SK-N-SH treated with all-trans-retinoic acid at 6 μM for 48 hours (cell line): ENCODE data around the gene RETREG1.

Source experiments
- ATAC-seq: fragments of 200-7000 bp; cut with Tn5 transposase; 3 replicates; pipeline ENCODE4 v1.9.1; 2020; ENCODE audit warnings: mild to moderate bottlenecking, moderate library complexity
- ARNTL ChIP-seq: fragments of 450-650 bp; formaldehyde crosslinking; IDR thresholded peaks from 2 replicates; pipeline ENCODE4 v1.5.0; 2020; ENCODE audit warnings: low read depth, mild to moderate bottlenecking, moderate library complexity, borderline replicate concordance
- BACH2 ChIP-seq: fragments of 250-450 bp; sonication (Bioruptor Pico); IDR thresholded peaks from 2 replicates; pipeline ENCODE4 v1.9.0; 2021; ENCODE audit warnings: mild to moderate bottlenecking, borderline replicate concordance
- CREB5 ChIP-seq: fragments of 250-450 bp; sonication (Bioruptor Pico); IDR thresholded peaks from 2 replicates; pipeline ENCODE4 v1.5.1; 2020; ENCODE audit warnings: low read depth, mild to moderate bottlenecking, moderate library complexity
- CSDC2 ChIP-seq: fragments of 250-450 bp; sonication (Bioruptor Pico); IDR thresholded peaks from 2 replicates; pipeline ENCODE4 v1.5.0; 2020; ENCODE audit warnings: mild to moderate bottlenecking, moderate library complexity
- CSRNP3 ChIP-seq: fragments of 250-450 bp; sonication (Bioruptor Pico); IDR thresholded peaks from 2 replicates; pipeline ENCODE4 v1.5.1; 2021; ENCODE audit warnings: mild to moderate bottlenecking, moderate library complexity
- GLIS3 ChIP-seq: fragments of 250-450 bp; sonication (Bioruptor Pico); IDR thresholded peaks from 2 replicates; pipeline ENCODE4 v1.5.0; 2020; ENCODE audit warnings: mild to moderate bottlenecking, moderate library complexity
- ISL1 ChIP-seq: fragments of 250-450 bp; sonication (Bioruptor Pico); IDR thresholded peaks from 2 replicates; pipeline ENCODE4 v2.1.2; 2022; ENCODE audit warnings: mild to moderate bottlenecking, moderate library complexity
- POU6F1 ChIP-seq: fragments of 250-450 bp; sonication (Bioruptor Pico); IDR thresholded peaks from 2 replicates; pipeline ENCODE4 v1.8.0; 2021; ENCODE audit warnings: low read depth, mild to moderate bottlenecking, moderate library complexity, borderline replicate concordance
- PPARA ChIP-seq: fragments of 250-450 bp; sonication (Bioruptor Pico); IDR thresholded peaks from 2 replicates; pipeline ENCODE4 v1.5.0; 2020; ENCODE audit warnings: mild to moderate bottlenecking, borderline replicate concordance
- SNAI2 ChIP-seq: fragments of 250-450 bp; sonication (Bioruptor Pico); IDR thresholded peaks from 2 replicates; pipeline ENCODE4 v1.5.0; 2020; ENCODE audit warnings: mild to moderate bottlenecking, moderate library complexity
- TCF4 ChIP-seq: fragments of 250-450 bp; sonication (Bioruptor Pico); IDR thresholded peaks from 2 replicates; pipeline ENCODE4 v1.8.0; 2021; ENCODE audit warnings: mild to moderate bottlenecking, moderate library complexity, borderline replicate concordance
- TOX ChIP-seq: fragments of 250-450 bp; sonication (Bioruptor Pico); IDR thresholded peaks from 2 replicates; pipeline ENCODE4 v1.8.0; 2021; ENCODE audit warnings: mild to moderate bottlenecking, moderate library complexity, borderline replicate concordance
- TSHZ2 ChIP-seq: fragments of 250-450 bp; sonication (Bioruptor Pico); IDR thresholded peaks from 2 replicates; pipeline ENCODE4 v1.5.0; 2020; ENCODE audit warnings: mild to moderate bottlenecking, moderate library complexity
- ZFP3 ChIP-seq: fragments of 250-450 bp; sonication (Bioruptor Pico); IDR thresholded peaks from 2 replicates; pipeline ENCODE4 v1.5.0; 2020; ENCODE audit warnings: mild to moderate bottlenecking, moderate library complexity
- ZFP30 ChIP-seq: fragments of 450-650 bp; formaldehyde crosslinking; IDR thresholded peaks from 2 replicates; pipeline ENCODE4 v1.5.0; 2022; ENCODE audit warnings: mild to moderate bottlenecking, moderate library complexity
- ZNF565 ChIP-seq: fragments of 450-650 bp; formaldehyde crosslinking; conservative IDR thresholded peaks from 2 replicates; pipeline ENCODE4 v1.5.0; 2020; ENCODE audit warnings: low read depth, mild to moderate bottlenecking, moderate library complexity
- ZNF70 ChIP-seq: fragments of 450-650 bp; formaldehyde crosslinking; IDR thresholded peaks from 2 replicates; pipeline ENCODE4 v1.5.0; 2020; ENCODE audit warnings: mild to moderate bottlenecking, moderate library complexity
- ZNF8 ChIP-seq: fragments of 450-650 bp; formaldehyde crosslinking; IDR thresholded peaks from 2 replicates; pipeline ENCODE4 v1.5.0; 2020; ENCODE audit warnings: mild to moderate bottlenecking, moderate library complexity
- TF ChIP-seq, protein P1 (sequence below): fragments of 250-450 bp; sonication (Bioruptor Pico); IDR thresholded peaks from 2 replicates; pipeline ENCODE4 v1.8.0; 2020; ENCODE audit warnings: mild to moderate bottlenecking, moderate library complexity, borderline replicate concordance

RETREG1 gene

DNA sequence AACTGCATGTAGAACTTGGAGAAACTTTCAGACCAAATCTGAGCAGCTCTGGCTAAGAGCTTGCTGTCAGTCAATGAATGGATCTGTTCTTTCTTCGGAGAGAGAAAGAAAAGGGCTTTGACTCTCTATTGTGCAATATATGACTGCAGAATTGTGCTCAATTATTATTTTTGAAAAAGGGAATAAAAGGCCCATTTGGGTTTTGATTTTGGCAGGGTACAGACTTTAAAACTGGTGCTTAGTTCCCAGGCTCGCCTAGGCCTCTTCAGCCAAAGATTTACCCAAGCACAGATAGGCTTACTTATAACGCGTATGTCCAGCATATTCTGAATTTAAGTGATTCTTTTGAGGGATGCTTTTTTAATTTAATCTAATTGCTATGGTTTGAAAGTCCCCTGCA is 59.3 kb downstream of the RETREG1 start:
- TF ChIP-seq ZFP30, result no peak
- TF ChIP-seq ZNF8 (CRISPR knock-in tag), result no peak
- no peak for TF ChIP-seq POU6F1 (CRISPR knock-in tag)
- no peak for TF ChIP-seq CSDC2 (CRISPR knock-in tag)
- no peak for TF ChIP-seq CSRNP3 (CRISPR knock-in tag)
- no peak for TF ChIP-seq ZNF70 (CRISPR knock-in tag)
- TF ChIP-seq PPARA (CRISPR knock-in tag), result no peak
- TF ChIP-seq BACH2 (CRISPR knock-in tag), result no peak
- TF ChIP-seq TOX (CRISPR knock-in tag), result no peak
- no peak for TF ChIP-seq TCF4 (CRISPR knock-in tag)
- TF ChIP-seq ZFP3, result no peak
- TF ChIP-seq SNAI2 (CRISPR knock-in tag), result no peak
- no peak for TF ChIP-seq ARNTL
- no peak for TF ChIP-seq GLIS3 (CRISPR knock-in tag)
- no peak for TF ChIP-seq ISL1
- TF ChIP-seq, all 23 proteins: peak for 0
- no peak for ATAC-seq

GRCh38 chr5:16554110-16554509 is 62.7 kb downstream of the RETREG1 start:
- TF ChIP-seq TSHZ2 (CRISPR knock-in tag) (no peak), CSDC2 (CRISPR knock-in tag) (no peak), ZFP3 (no peak), ZNF8 (CRISPR knock-in tag) (no peak), CSRNP3 (CRISPR knock-in tag) (no peak), PPARA (CRISPR knock-in tag) (no peak)
- TF ChIP-seq, all 23 proteins: peak for 0
- ATAC-seq, result no peak

DNA sequence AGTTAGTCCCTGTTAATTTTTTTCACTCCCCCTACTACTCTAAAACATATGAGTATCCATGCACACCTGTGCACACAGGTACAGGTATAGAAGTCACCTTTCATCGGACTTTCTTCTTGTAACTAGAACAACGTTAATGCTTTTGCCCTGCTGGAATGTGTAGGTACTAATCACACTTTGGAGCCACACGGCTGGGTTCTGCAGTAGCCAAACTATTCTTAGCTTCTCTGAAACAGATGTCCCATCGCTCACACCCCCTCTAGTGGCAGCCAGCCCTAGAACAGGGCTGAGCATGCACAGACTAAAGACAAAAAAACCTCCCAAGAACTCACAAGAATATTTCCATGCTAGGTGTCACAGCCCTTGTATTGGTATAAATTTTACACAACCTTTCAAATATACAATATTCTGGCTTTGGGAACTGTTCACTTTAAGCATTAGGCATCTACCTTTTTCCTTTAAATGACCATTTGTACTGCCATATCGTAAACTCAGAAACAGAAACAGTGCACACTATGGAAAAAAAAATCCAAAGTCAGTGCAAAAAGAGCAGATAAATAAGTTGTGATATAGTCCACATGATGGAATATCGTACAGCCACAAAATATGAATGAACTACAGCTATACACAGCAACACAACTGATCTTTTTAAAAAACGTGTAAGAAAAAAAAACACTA is 64.0 kb downstream of the RETREG1 start:
- TF ChIP-seq CREB5 (no peak), ZFP30 (no peak), ZNF70 (CRISPR knock-in tag) (no peak), ZNF8 (CRISPR knock-in tag) (no peak), BACH2 (CRISPR knock-in tag) (no peak), ZNF565 (no peak), ARNTL (no peak)
- TF ChIP-seq, protein P1, sequence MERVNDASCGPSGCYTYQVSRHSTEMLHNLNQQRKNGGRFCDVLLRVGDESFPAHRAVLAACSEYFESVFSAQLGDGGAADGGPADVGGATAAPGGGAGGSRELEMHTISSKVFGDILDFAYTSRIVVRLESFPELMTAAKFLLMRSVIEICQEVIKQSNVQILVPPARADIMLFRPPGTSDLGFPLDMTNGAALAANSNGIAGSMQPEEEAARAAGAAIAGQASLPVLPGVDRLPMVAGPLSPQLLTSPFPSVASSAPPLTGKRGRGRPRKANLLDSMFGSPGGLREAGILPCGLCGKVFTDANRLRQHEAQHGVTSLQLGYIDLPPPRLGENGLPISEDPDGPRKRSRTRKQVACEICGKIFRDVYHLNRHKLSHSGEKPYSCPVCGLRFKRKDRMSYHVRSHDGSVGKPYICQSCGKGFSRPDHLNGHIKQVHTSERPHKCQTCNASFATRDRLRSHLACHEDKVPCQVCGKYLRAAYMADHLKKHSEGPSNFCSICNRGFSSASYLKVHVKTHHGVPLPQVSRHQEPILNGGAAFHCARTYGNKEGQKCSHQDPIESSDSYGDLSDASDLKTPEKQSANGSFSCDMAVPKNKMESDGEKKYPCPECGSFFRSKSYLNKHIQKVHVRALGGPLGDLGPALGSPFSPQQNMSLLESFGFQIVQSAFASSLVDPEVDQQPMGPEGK (CRISPR knock-in tag), result no peak
- peak; percentile 99 for ATAC-seq
